HG03442 (cell line): Measurements from ENCODE around the gene NPHS1.
"Not testable (repeated sequence)": the region's sequence is repeated elsewhere in the genome, so short reads cannot be mapped to it uniquely, and the experiment has no call there.

Experiments
- ATAC-seq: cut with Tn5 transposase; IDR thresholded peaks from one replicate; pipeline ENCODE4 v1.9.1; 2021; ENCODE audit warnings: mild to moderate bottlenecking, moderate library complexity; ENCODE audit not compliant: unreplicated experiment

The NPHS1 gene

DNA sequence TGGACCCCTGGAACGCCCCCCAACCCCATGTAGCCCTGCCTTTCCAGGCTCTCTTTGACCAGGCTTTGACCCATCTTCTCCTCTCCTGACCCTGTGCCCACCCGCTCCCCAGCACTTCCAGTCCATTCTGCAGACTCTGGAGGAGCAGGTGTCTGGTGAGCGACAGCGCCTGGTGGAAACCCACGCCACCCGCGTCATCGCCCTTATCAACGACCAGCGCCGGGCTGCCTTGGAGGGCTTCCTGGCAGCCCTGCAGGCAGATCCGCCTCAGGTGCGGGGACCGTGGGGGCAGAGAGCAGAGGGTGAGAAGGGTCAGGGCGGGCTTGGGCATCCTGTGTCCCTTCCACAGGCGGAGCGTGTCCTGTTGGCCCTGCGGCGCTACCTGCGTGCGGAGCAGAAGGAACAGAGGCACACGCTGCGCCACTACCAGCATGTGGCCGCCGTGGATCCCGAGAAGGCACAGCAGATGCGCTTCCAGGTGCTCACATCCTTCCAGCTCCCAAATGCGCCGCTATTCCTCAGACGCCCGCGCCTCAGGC lies 22.2 kb upstream of the NPHS1 start:
- ATAC-seq = no peak

DNA sequence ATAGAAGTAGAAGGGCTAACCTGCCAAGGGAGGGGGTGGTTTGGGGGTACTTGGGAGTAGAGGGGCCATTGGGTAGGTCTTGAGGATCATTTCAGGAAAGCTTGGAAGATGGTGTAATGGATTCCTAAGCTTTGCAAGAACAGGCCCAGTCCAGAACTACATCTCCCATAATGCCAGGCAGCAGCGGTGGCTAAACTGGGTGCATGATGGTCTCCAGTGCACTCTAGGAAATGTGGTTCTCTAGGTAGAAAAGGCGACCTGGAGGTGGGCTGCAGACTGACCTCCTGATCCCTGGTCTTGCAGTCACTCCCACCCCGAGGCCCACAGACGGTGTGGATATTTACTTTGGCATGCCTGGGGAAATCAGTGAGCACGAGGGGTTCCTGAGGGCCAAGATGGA lies 19.9 kb upstream of the NPHS1 start:
- no peak for ATAC-seq

DNA sequence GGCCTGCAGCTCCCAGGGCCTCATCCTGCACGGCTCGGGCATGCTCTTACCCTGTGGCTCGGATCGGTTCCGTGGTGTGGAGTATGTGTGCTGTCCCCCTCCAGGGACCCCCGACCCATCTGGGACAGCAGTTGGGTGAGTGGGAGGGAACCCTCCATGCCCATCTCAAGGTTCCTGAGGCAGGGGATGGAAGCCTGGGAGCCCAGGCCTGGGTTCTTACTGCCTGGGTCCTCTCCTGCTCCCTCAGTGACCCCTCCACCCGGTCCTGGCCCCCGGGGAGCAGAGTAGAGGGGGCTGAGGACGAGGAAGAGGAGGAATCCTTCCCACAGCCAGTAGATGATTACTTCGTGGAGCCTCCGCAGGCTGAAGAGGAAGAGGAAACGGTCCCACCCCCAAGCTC lies 19.3 kb upstream of the NPHS1 start:
- no peak for ATAC-seq

DNA sequence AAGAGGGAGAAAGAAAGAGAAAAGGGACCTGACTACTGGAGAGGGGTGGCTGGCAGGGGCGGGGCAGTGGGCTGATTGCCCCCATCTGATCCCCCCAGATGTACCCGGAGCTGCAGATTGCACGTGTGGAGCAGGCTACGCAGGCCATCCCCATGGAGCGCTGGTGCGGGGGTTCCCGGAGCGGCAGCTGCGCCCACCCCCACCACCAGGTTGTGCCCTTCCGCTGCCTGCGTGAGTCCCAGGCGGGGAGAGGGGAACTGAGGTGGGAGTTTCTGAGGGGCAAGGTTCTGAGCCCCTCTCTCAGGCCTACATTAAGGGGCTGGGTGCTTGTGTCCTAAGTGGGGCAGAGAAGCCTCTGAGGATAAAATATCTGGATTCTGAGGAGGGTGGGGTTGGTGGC lies 18.5 kb upstream of the NPHS1 start:
- no peak for ATAC-seq

DNA sequence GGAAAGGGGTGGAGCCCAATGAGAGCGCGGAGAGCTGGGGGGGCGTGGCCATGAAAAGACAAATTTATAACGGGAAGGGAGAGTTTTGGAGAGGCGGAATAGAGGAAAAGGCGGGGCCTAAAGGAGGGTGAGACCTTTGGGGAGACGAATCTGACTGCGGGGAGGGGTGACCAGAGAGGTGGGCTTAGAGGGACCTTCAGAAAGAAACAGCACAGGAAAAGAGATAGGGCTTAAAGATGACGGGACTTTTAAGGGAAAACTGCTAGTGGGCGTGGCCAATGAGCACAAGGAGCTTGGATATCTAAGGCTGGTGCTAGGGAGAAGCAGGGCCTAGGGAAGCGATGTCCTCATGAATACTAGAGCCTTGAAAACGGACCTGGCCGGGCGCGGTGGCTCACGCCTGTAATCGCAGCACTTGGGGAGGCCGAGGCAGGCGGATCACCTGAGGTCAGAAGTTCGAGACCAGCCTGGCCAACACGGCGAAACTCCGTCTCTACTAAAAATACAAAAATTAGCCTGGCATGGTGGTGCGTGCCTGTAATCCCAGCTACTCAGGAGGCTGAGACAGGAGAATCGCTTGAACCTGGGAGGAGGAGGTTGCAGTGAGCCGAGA lies 17.9 kb upstream of the NPHS1 start:
- not testable (repeated sequence) for ATAC-seq

DNA sequence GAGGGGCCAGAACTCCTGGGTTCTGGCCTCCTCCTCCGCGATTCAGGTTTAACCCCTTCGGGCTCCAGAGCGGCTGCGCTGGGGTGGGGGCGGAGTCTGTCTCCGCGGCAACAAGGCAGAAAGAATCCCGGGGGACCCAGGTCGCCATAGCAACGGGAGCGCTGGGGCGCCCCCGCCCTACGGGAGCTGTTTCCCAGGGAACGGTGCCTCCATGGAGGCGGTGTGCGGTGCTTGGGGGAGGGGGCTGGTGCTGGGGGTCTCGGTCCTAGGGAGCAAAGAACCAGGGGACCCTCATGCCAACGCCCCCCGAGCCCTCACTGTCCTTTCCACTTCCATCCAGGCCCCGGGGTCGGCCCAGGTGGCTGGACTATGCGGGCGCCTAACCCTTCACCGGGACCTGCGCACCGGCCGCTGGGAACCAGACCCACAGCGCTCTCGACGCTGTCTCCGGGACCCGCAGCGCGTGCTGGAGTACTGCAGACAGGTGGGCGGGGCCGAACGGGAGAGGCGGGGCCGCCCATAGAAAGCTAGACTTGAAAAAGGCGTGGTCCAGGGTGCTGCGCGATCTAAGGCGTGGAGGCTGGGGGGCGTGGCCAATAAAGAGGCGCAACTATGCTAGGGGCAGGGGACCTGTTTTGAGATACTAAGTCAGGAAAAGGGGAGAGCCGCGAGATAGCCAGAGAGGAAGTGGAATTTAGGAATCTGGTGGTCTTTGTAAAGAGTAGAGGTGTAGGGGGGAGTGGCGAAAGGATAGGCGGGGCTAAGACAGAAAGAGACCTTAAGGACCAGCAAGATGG lies 17.2 kb upstream of the NPHS1 start:
- ATAC-seq = no peak

DNA sequence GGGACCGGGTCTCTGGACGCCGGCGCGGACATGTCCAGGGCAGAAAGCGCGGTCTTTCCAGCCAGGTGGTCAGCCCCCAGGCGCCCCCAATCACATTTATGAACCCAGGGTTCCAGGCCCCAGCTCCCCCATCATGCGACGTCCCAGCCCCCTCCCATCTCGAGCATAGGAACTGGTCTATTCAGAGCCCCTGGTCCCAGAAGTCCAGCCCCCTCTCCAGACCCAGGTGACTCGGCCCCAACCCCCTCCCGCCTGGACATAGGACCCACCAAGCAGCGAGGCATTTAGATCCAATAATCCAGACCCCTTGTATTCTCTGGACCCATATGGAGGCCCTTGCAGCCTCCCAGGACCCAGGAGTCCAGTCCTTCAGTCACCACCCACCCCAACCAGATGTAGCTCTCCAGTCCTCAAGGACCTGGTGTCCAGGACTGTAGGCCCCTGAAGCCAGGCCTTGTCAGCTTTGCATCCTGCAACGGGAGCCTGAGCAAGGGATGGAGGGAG lies 16.6 kb upstream of the NPHS1 start:
- ATAC-seq = no peak

DNA sequence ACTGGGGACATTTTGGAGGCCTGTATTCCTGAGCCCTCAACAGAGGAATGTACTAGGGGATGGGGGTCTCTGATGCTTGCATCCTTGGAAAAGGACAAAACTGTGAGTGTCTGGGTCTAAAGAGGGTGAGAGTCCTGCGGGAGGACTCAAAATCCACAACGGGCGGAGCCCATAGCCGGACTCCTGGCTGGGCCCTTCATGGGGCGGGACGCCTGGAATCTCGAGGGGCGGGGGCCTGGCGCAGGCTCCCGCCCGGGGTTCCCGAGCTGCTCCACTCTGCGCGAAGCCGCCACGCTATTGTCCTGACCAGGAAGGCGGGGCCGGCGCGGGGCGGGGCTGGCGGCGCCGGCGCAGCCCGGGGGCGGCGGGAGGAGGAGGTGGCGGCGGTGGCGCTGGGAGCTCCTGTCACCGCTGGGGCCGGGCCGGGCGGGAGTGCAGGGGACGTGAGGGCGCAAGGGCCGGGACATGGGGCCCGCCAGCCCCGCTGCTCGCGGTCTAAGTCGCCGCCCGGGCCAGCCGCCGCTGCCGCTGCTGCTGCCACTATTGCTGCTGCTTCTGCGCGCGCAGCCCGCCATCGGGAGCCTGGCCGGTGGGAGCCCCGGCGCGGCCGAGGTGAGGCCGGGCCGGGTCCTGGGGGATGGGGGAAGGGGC lies 16.0 kb upstream of the NPHS1 start, which contains the start of gene APLP1:
Gene APLP1 (plus strand): TSS at position 403 of the 651 bp plus-strand sequence. CDS start 63 bp downstream, at position 466.
- no peak for ATAC-seq

DNA sequence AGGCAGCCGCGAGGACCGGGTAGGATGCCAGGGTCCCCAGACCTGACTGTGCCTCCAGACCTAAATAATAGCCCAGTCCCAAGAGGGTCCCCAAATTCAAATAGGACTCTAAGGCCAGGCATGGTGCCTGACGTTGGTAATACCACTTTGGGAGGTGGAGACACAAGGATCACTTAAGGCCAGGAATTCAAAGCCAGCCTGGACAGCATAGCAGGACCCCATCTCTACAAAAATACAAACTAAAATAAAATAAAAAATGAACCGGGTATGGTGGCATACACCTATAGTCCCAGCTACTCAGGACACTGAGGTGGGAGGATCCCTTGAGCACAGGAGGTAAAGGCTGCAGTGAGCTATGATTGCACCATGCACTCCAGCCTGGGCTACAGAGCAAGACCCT lies 10.7 kb upstream of the NPHS1 start:
- ATAC-seq = no peak

DNA sequence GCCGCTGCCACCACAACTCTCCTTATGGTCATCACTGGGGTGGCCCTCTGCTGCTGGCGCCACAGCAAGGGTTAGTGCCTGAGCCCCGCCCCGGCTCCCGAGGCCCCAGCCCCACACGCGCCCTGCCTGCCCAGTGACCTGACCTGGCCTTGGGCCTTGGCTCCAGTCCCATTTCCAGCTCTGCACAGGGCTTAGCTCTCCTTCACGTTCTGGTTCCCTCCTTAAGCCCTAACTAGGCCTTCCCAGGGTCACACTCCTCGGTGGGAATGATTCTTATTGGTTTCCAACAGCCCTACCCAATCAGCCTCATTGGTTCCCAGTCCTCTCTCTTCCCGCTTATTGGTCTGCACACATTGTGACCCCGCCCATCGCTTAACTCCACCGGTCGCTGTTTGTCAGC lies 10.2 kb upstream of the NPHS1 start:
- ATAC-seq = no peak

DNA sequence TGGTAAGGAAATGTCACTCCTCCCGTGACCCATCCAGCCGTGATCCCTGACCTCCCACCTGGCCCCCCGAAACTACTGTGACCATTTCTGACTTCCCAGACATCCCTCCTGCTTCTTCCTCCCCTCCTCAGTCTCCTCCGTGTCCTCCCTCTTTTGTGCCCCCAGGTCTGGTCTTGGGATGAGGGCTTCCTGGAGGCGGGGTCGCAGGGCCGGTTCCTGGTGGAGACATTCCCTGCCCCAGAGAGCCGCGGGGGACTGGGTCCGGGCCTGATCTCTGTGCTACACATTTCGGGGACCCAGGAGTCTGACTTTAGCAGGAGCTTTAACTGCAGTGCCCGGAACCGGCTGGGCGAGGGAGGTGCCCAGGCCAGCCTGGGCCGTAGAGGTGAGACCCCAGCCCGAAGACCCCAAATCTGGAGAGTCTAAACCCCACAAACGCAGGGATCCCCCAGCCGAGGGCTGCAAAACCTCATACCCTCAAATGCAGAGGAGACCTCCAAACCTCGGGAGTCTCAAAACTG lies 9.4 kb upstream of the NPHS1 start:
- ATAC-seq = no peak

DNA sequence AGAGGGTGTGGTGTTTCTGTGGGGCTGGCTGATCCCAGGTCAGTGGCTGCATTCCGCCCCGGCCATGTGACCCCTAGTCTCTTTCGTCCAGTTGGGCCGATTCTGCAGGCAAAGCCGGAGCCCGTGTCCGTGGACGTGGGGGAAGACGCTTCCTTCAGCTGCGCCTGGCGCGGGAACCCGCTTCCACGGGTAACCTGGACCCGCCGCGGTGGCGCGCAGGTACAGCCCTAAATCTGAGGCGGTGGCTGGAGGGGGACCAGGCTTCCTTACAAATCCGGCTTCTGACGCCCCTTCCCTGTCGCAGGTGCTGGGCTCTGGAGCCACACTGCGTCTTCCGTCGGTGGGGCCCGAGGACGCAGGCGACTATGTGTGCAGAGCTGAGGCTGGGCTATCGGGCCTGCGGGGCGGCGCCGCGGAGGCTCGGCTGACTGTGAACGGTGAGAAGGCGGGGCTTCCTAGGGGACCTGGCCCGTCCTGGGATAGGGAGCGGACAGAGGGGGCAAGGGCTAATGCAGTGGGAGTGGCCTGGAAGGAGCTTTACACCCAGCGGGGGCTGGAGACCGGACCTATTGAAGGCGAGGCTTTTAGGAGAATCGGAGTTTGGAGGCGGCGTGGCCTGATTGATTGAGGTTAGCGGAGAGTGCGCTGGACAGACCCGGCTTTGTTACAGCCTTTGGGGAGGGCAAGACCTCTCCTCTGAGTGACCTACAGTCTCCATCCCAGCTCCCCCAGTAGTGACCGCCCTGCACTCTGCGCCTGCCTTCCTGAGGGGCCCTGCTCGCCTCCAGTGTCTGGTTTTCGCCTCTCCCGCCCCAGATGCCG lies 8.7 kb upstream of the NPHS1 start:
- no peak for ATAC-seq

DNA sequence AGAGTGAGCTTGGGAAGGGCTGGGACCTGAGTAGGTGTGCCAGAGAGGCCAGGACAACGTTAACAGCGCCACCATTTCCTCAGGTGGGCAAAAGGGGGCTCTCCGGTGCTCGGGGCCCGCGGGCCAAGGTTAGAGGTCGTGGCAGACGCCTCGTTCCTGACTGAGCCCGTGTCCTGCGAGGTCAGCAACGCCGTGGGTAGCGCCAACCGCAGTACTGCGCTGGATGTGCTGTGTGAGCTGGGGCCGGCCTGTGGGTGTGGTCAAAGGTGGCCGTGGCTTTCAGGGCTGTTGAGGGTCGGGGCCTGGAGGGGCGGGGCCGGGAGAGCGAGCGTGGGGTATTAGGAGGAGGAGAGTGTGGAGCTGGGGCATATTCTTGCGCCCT lies 8.1 kb upstream of the NPHS1 start:
- ATAC-seq = no peak

DNA sequence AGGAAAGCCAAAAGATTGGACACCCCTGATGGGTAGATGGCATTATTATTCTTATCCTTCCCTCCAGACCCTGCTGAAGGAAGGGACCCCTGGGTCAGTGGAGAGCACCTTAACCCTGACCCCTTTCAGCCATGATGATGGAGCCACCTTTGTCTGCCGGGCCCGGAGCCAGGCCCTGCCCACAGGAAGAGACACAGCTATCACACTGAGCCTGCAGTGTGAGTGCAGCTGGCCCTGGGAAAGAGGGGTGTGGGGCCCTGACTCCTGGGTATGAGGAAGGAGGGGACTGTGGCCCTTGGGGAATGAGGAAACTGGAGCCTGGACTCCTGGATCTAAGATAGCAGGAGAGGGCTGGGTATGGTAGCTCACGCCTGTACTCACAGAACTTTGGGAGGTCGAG lies 7.1 kb upstream of the NPHS1 start:
- ATAC-seq = no peak

DNA sequence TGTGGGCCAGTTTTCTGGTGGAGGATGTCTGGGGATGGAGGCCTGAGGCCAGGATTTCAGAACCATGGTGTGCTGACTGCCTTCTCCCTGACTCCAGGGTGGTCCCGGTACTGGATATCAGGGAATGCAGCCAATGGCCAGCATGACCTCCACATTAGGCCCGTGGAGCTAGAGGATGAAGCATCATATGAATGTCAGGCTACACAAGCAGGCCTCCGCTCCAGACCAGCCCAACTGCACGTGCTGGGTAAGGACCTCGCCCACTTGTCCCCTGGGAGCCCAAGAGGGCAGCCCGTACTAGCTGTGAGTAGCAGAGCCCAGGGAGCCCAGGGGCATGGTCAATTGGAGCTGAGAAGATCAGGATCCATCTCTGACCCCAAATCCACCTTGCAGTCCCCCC lies 6.0 kb upstream of the NPHS1 start:
- ATAC-seq = no peak

DNA sequence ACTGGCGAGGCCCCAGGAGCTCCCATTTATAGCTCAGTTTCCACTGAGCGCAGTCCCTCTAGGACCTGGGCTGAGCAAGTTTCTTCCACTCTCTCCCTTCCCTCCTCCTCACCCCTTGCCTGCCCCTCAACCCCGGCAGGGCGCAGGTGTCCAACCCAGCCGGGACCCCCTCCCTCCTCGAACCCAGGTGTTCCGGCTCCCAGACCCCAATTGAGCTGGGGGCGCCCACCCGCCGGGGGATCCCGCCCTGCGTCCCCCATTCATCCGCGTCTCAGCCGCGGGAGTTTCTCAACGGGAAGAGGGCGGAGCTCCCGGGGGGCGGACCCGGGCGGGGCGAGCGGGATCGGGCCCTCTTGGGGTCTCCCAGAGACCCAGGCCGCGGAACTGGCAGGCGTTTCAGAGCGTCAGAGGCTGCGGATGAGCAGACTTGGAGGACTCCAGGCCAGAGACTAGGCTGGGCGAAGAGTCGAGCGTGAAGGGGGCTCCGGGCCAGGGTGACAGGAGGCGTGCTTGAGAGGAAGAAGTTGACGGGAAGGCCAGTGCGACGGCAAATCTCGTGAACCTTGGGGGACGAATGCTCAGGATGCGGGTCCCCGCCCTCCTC lies 4.3 kb upstream of the NPHS1 start, which contains the start of gene KIRREL2:
Gene KIRREL2 (plus strand): TSS at position 366 of the 604 bp plus-strand sequence. CDS start 209 bp downstream, at position 575.
- no peak for ATAC-seq

DNA sequence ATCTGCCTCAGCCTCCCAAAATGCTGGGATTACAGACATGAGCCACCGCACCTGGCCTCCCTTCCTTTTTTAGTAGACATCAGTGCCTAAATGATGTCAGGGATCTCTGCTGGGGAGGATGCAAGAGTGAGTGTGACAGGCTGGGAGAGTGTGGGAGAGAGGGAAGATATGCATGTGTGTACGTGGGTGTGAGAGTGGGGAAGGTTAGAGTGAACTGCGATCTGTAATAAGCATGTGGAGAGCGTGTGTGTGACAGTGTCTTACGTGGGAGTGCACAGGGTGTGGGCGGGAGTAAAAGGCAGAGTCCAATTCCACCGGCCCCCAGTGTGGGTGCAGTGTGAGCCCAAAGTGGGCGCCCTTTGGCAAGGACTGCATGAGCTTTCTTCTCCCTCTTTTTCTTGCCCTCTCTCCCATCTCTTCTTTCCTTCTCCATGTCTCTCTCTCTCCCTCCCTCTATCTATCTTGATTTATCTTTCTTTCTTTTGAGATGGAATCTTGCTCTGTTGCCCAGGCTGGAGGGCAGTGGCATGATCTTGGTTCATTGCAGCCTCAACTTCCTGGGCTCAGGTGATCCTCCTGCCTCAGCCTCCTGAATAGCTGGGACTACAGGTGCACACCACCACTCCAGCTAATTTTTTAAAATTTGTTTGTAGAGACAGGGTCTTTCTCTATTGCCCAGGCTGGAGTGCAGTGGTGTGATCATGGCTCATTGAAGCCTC lies 893 bp upstream of the NPHS1 start:
- no peak for ATAC-seq

DNA sequence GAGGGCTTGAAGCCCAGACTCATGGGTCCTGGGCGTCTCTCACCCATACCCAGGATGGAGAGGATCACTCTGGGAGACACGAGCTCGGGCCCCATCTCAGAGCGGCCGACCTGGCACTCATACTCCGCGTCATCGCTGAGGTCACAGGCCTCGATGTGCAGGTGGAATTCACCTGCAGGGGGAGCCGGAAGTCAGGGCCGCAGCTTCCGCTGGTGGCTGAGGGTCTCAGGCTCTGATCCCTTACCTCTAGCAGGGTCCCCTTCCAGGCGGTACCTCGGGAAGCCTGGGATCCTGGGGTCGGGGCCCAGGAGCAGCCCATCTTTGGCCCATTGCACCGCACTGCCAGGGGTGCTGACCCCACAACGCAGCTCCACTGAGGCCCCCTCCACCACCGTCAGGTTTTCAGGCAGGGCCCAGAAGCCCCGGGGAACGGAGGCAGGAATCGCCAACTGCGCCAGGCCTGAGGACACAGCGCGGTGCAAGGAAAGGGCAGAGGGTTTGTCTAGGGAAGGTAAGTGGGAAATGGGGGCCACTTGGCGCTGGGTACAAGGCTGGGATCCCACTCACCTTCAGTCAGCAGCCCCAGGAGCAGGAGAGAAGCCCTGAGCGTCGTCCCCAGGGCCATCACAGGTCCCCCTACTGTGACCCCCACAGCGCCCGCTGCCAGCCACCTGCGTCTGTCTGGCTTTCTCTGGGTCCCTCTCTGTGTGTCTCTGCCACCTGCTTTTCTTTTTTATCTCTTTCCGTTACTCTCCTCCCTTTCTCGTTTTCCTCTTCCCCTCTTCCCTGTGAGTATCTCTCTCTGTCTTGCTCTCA lies 883 bp downstream of the NPHS1 start:
- ATAC-seq = no peak
